Subcutaneous abdominal adipose tissue (tissue), 5 donors: ENCODE results near the gene IRF1.

Experiments
- H3K27ac ChIP-seq: one replicate; pipeline ENCODE4 v1.7.0; 2013; ENCODE audit warnings: low read depth, mild to moderate bottlenecking, inconsistent platforms, low read length, moderate library complexity
- H3K27me3 ChIP-seq, 5 donors: one replicate each; pipeline ENCODE4 v1.7.0; 2013; ENCODE audit warnings: low read length in 5 of 5, inconsistent platforms in 1 of 5; ENCODE audit not compliant: control insufficient read depth in 5 of 5, insufficient read depth in 4 of 5
- H3K36me3 ChIP-seq, 5 donors: one replicate each; pipeline ENCODE4 v1.7.0; 2013; ENCODE audit warnings: low read length in 5 of 5; ENCODE audit not compliant: control insufficient read depth in 5 of 5, insufficient read depth in 5 of 5
- H3K4me1 ChIP-seq, 5 donors: one replicate each; pipeline ENCODE4 v1.7.0; 2013; ENCODE audit warnings: low read length in 5 of 5, mild to moderate bottlenecking in 3 of 5, moderate library complexity in 1 of 5; ENCODE audit not compliant: control insufficient read depth in 5 of 5, insufficient read depth in 5 of 5
- H3K4me3 ChIP-seq, 5 donors: one replicate each; pipeline ENCODE4 v1.7.0; 2013; ENCODE audit warnings: low read length in 5 of 5, low read depth in 1 of 5
- H3K9ac ChIP-seq, 5 donors: one replicate each; pipeline ENCODE4 v1.7.0; 2013; ENCODE audit warnings: low read length in 5 of 5, mild to moderate bottlenecking in 4 of 5, moderate library complexity in 3 of 5
- H3K9me3 ChIP-seq, 5 donors: one replicate each; pipeline ENCODE4 v1.7.0; 2013; ENCODE audit warnings: low read length in 5 of 5; ENCODE audit not compliant: control insufficient read depth in 5 of 5
- donor health status: healthy.
- donor health status: healthy.
- donor health status: healthy.
- donor health status: healthy.
- donor health status: healthy.

The IRF1 gene

DNA sequence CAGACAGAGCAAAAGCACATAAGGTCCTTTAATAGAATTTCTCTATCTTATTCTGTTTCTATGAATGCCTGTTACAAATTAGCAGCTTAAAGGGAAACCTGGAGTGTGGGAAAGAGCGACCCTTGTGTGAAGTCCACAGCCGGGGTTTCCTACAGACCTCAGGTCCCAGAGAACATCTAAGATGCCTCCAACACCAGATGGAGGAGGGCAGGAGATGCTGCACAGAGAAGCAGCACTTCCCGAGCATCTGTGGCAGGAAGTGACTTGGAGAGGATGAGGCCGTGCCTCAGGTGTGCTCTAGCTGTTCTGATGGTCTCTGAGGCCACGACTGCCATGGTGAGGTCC, 26.8 kb downstream of the IRF1 start:
- Histone ChIP-seq H3K27ac (peak overlapping the region; percentile 69), H3K9me3 (no peaks in the 10 kb centered on the region), H3K4me1 (peaks cover 20 to 85% (median 75%) of the 10 kb centered on the region in 5 donors), H3K27me3 (no peaks in the 10 kb centered on the region), H3K36me3 (peaks cover 0 to 8% (median 5%) of the 10 kb centered on the region in 5 donors), H3K9ac (peak overlapping the region in 1 of 5 donors; percentile 52), H3K4me3 (peak overlapping the region in 4 of 5 donors; percentile 2 to 60 (median 30))

DNA sequence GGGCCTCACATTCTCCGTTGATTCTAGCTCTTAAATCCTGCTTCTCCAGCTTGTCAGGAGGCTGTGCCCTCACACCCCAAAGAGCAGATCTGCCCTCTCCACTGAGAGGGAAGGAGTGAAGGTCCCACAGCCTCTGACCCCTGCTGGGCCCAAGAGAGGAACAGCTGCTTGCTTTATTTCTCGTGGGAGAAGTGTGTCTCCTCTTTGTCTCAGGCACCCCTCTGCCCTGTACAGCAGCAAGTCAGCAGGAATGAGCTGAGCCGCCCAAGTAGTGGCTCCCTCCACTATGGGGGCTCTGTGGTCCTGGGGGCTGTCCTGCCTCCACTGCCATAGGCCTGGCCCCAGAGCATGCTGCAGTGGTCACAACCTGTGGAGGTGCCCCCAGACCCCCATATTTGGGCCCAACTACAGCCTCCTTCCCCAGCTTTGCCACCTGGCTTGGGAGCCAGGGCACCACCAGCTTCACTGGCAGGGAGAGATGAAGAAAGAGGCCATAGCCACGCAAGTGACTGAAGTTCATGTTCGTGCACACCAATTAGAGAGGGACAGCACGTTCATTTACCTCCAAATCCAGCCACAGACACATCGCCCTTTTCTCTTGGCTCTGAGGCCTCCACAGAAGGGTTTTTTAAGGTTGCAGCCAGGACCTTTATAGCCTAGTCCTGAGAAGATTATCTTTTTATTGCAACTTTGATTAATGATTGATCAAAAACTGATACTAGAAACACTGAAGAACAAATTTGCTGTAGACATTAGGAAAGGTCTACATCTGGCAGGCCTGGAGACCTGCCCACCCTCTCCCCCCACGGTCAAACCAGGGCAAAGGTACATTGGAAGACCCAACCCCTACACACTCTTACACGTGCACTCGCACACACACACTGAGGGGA, 27.5 kb downstream of the IRF1 start:
- Histone ChIP-seq H3K9ac (no peak overlapping the region), H3K4me3 (no peak overlapping the region), H3K27me3 (no peaks in the 10 kb centered on the region), H3K27ac (peak overlapping the region; percentile 69), H3K36me3 (peaks cover 0 to 8% (median 5%) of the 10 kb centered on the region in 5 donors), H3K4me1 (peaks cover 20 to 92% (median 78%) of the 10 kb centered on the region in 5 donors), H3K9me3 (no peaks in the 10 kb centered on the region)

DNA sequence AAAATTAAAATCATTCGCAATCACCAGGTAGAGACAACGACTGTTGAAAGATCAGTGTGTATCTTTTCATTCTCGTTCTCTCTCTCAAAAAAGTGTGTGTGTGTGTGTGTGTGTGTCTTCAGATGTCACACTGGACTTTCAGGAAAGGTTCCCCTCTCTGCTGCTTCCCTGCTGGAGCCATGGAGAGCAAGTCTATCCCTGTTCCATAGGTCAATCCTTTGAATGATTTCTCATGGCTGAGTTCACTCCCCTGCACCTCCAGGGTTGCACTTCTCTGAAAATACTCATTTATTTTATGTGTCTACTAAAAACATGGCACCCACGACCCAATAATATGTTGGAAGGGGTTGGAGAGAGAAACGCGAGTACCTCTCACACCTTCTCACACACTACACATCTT, 28.2 kb downstream of the IRF1 start:
- H3K36me3 ChIP-seq = peaks cover 0 to 8% (median 5%) of the 10 kb centered on the region in 5 donors
- no peak overlapping the region for H3K27ac ChIP-seq
- no peak overlapping the region for H3K9ac ChIP-seq
- peaks cover 24 to 92% (median 78%) of the 10 kb centered on the region in 5 donors for H3K4me1 ChIP-seq
- H3K4me3 ChIP-seq = no peak overlapping the region
- no peaks in the 10 kb centered on the region for H3K27me3 ChIP-seq
- H3K9me3 ChIP-seq = no peaks in the 10 kb centered on the region

DNA sequence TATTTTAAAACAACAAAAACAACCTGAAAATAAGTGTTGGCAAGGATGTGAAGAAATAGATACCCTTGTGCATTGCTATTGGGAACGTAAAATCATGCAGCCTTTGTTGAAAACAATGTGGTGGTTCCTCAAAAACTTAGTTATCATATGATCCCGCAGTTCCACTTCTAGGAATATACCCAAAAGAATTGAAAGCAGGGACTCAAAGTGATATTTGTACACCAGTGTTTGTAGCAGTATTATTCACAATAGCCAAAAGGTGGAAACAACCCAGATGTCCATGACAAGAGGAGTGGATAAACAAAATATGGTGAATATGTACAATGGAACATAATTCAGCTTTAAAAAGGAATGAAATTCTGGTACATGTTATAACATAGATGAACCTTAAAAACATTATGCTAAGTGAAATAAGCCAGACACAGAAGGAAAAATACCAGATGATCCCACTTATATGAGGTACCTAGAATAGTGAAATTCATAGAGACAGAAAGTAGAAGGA, 29.0 kb downstream of the IRF1 start:
- Histone ChIP-seq H3K4me3 (no peak overlapping the region), H3K27me3 (no peaks in the 10 kb centered on the region), H3K9ac (no peak overlapping the region), H3K36me3 (peaks cover 0 to 7% (median 5%) of the 10 kb centered on the region in 5 donors), H3K27ac (no peak overlapping the region), H3K9me3 (no peaks in the 10 kb centered on the region), H3K4me1 (peaks cover 24 to 92% (median 78%) of the 10 kb centered on the region in 5 donors)

DNA sequence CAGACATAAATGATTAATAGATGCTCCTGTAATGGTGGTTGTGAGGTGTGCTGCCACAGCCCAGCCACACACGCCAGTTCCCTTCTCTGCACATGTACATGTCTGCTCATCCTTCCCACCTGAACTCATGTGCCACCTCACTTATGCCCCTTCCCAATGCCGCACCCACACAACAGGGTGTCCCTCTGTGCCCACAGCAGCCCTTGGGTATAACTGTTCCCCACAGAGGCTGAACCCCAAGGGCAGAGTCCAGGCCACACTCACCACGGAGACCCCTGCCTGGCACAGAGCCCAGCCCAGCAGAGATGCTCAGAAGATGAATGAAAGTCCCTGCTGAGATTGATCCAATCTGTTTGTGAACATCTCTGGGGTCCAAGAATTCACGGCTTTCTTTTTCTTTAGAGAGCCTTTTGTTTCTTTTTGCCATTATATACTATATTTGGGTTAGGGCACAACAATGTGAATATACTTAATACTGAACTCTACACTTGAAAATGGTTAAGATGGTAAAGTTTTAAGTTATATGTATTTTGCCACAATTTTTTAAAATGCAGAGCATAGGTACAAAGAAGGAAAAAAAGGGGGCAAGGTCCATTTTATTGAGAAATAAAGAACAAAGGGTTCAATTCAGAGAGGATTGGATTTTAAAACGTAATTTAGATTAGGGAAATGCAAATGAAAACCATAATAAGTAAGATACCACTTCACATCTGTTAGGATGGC, 29.6 kb downstream of the IRF1 start:
- H3K4me1 ChIP-seq = peaks cover 21 to 92% (median 77%) of the 10 kb centered on the region in 5 donors
- no peak overlapping the region for H3K4me3 ChIP-seq
- H3K9me3 ChIP-seq = no peaks in the 10 kb centered on the region
- H3K27me3 ChIP-seq = no peaks in the 10 kb centered on the region
- peaks cover 0 to 7% (median 5%) of the 10 kb centered on the region in 5 donors for H3K36me3 ChIP-seq
- H3K27ac ChIP-seq = no peak overlapping the region
- no peak overlapping the region for H3K9ac ChIP-seq

DNA sequence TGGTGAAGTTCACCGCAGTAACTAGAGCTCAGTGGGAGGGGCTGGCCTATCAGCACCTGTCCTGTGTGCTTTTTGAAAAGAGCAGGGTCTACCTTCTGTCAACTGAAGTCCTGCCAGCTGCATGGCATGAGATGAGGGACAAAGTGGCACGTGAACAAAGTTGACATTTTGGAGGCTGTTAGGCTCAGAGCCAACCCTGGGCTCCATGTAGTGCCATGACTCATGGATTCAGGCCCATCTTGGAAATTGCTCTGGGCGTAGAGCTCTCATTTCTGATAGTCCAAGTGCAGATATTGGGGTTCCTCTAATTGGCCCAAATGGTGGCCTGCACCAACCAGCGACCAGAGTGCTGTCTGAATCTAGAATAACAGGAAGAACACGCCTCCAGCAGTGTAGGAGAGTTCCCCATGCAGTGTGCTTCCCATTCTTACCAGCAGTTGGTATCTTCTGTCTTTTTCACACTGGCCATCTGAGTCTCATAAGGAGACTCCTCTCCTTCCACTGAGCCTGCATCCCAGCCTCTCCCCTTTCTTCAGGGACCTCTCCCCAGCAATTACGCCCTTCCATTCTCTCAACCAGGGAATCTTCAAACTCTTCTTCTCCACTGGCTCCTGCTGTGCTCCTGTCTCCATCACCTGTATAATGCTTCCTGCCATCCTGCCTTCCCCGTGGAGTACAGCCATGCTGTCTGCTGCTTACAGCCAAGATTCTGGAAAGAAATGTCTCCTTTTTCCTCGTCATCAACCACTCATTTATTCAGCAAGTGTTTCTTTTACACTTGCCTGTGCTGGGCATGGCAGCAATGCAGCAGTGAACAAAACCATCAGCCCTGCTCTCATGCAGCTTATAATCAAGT, 30.4 kb downstream of the IRF1 start:
- Histone ChIP-seq H3K36me3 (peaks cover 0 to 7% (median 5%) of the 10 kb centered on the region in 5 donors), H3K27me3 (no peaks in the 10 kb centered on the region), H3K4me3 (no peak overlapping the region), H3K9ac (no peak overlapping the region), H3K4me1 (peaks cover 19 to 92% (median 74%) of the 10 kb centered on the region in 5 donors), H3K9me3 (no peaks in the 10 kb centered on the region), H3K27ac (peak overlapping the region; percentile 79)

DNA sequence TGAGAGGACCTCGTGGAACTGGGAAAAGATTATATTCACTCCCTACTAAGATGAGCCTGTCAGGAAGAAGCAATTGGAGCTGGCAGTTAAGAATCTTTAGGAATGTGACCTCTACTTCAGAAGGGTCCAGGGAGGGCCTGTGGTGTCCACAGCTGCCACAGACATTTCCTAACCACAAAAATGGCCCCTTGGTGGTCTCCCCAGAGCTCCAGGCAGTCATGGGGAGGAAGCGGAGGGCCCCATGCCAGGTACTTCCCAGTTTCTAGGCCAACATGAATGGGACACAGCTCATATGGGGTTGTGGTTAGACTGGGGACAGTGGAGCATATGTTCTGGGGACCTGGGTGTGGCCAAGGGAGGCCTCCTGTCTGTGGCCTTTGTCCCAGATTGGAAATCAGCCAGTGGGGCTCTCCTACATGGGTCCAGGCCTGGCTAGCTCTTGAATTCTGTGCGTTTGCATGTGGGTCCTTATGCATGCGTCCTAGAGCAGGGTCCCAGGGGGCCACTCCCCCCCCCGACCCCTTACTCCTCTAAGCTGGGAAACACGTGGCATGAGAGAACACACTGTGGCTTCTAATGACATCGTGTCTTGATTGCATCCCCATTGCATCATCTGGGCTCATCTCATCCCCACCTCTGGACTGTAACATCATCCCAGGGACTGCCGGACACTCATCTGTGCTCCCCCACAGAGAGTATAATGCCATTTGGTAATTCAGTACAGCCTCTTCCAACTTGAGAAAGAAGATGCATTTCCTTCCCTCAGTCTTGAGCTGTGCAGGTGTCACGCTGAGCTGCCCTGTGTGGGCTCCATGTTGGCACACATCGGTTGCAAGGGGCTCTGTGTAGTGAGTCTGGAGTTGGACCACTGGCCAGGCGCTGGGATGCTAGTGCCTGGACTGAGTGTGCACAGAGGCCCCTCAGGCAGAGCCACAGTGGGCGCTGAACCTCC, 31.3 kb downstream of the IRF1 start:
- H3K27me3 ChIP-seq = no peaks in the 10 kb centered on the region
- H3K9me3 ChIP-seq = no peaks in the 10 kb centered on the region
- H3K4me1 ChIP-seq = peaks cover 13 to 90% (median 65%) of the 10 kb centered on the region in 5 donors
- H3K36me3 ChIP-seq = peaks cover 0 to 8% (median 5%) of the 10 kb centered on the region in 5 donors
- no peak overlapping the region for H3K4me3 ChIP-seq
- no peak overlapping the region for H3K9ac ChIP-seq
- H3K27ac ChIP-seq = peak overlapping the region; percentile 79

DNA sequence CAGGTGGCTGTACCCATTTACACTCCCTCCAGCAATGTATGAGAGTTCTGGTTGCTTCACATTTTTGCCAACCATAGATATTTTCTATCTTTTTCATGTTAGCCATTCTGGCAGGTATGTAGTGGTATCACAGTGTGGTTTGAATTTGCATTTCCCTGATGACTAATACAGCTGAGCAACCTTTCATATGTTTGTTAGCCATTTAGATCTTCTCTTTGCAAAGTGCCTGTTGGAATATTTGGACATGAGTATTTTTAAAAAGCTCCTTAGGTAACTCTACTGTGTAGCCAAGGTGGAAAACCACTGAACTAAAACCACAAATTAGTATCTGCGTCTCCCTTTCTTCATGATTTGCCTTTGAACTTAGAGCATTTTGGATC, 31.9 kb downstream of the IRF1 start:
- H3K9ac ChIP-seq = no peak overlapping the region
- no peaks in the 10 kb centered on the region for H3K27me3 ChIP-seq
- no peak overlapping the region for H3K4me3 ChIP-seq
- H3K4me1 ChIP-seq = peaks cover 8 to 86% (median 58%) of the 10 kb centered on the region in 5 donors
- peak overlapping the region; percentile 79 for H3K27ac ChIP-seq
- peaks cover 0 to 14% (median 7%) of the 10 kb centered on the region in 5 donors for H3K36me3 ChIP-seq
- H3K9me3 ChIP-seq = no peaks in the 10 kb centered on the region

DNA sequence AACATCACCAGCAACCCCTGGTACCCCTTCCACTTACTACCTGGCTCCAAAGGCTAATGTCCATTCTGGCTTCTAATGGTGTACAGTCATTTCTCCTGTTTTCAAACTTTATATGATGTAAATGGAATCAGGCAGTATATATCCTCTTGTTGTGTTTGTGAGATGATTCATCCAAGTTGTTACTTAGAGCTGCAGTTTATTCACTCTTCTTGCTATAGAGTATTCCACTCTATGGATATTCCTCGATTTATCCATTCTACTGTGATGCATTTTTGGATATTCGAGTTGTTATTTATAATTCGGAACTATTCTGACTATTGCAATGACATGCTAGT, 32.4 kb downstream of the IRF1 start:
- H3K36me3 ChIP-seq = peaks cover 0 to 15% (median 10%) of the 10 kb centered on the region in 5 donors
- peaks cover 8 to 82% (median 54%) of the 10 kb centered on the region in 5 donors for H3K4me1 ChIP-seq
- H3K9me3 ChIP-seq = no peaks in the 10 kb centered on the region
- H3K27ac ChIP-seq = peak overlapping the region; percentile 79
- no peaks in the 10 kb centered on the region for H3K27me3 ChIP-seq
- no peak overlapping the region for H3K4me3 ChIP-seq
- no peak overlapping the region for H3K9ac ChIP-seq
